A673 (cell line): ENCODE results near the gene PPCDC. TPM values are rescaled to one million over a fixed set of nuclear protein-coding genes. Genes with fewer than 3 reads are reported as not detected.

Experiments
- BruUV-seq: library from RNA; stranded (reverse); fragments of 400-500 nt; replicated peaks from 2 replicates; lab custom pipeline; 2021; lab: Mats Ljungman, UMichigan
- CTCF ChIA-PET: fragments of 300-600 bp; sonication (Branson Sonifier 250); formaldehyde crosslinking; loops from one replicate; lab custom pipeline; 2022; ENCODE audit warnings: antibody characterized with exemption; lab: Charles Lee
- POLR2A ChIA-PET: fragments of 300-600 bp; sonication (Branson Sonifier 250); formaldehyde crosslinking; loops from one replicate; lab custom pipeline; 2022; ENCODE audit warnings: antibody characterized with exemption; ENCODE audit not compliant: low non-redundant PET; lab: Charles Lee
- DNase-seq: peaks from one replicate; pipeline ENCODE4 v3.0.0-alpha.2; 2015; ENCODE audit warnings: low spot score
- H3K27ac ChIP-seq: fragments of 200-600 bp; sonication (generic); 2 replicates; pipeline ENCODE4 v1.5.1; 2016; ENCODE audit warnings: mixed run types, low read depth, mild to moderate bottlenecking, mixed read lengths, antibody characterized with exemption, low read length; ENCODE audit not compliant: poor library complexity, severe bottlenecking
- H3K27me3 ChIP-seq: fragments of 200-600 bp; sonication (generic); replicated peaks from 2 replicates; pipeline ENCODE4 v1.6.1; 2017; ENCODE audit warnings: mixed run types, low read depth, mild to moderate bottlenecking, mixed read lengths, antibody characterized with exemption, low read length; ENCODE audit not compliant: insufficient read depth, poor library complexity
- H3K36me3 ChIP-seq: fragments of 200-600 bp; sonication (generic); 2 replicates; pipeline ENCODE4 v1.6.1; 2016; ENCODE audit warnings: mixed run types, mild to moderate bottlenecking, mixed read lengths, antibody characterized with exemption, low read length; ENCODE audit not compliant: insufficient read depth, poor library complexity, severe bottlenecking
- H3K4me1 ChIP-seq: fragments of 200-600 bp; sonication (generic); 2 replicates; pipeline ENCODE4 v1.6.1; 2017; ENCODE audit warnings: mixed run types, mild to moderate bottlenecking, mixed read lengths, antibody characterized with exemption, low read length; ENCODE audit not compliant: insufficient read depth, poor library complexity, severe bottlenecking
- H3K4me3 ChIP-seq: fragments of 200-600 bp; sonication (generic); 2 replicates; pipeline ENCODE4 v1.5.1; 2016; ENCODE audit warnings: low read depth, mixed run types, mild to moderate bottlenecking, mixed read lengths, low read length; ENCODE audit not compliant: poor library complexity, severe bottlenecking
- H3K9me3 ChIP-seq: fragments of 200-600 bp; sonication (generic); 2 replicates; pipeline ENCODE4 v1.6.1; 2016; ENCODE audit warnings: mixed run types, low read depth, mild to moderate bottlenecking, mixed read lengths, antibody characterized with exemption, low read length; ENCODE audit not compliant: poor library complexity, severe bottlenecking
- CTCF ChIP-seq: fragments of 300-800, 200-600 bp; sonication (generic); conservative IDR thresholded peaks from 2 replicates; pipeline ENCODE4 v1.5.1; 2017; ENCODE audit warnings: low read depth, mild to moderate bottlenecking, antibody characterized with exemption, low read length, moderate library complexity, mixed read lengths
- EZH2 ChIP-seq: fragments of 200-600 bp; sonication (generic); IDR thresholded peaks from 2 replicates; pipeline ENCODE4 v1.6.1; 2017; ENCODE audit warnings: borderline replicate concordance, low read depth, mild to moderate bottlenecking, mixed read lengths, antibody characterized with exemption, low read length; ENCODE audit not compliant: poor library complexity, severe bottlenecking
- intact Hi-C: fragments of 100-400 bp; cut with micrococcal nuclease; formaldehyde crosslinking; loops from one replicate; pipeline ENCODE4 v1.10.0; 2022; ENCODE audit not compliant: unreplicated experiment
- total RNA-seq: library from RNA; stranded (reverse); gene quantifications from 2 replicates; pipeline ENCODE4 v1.2.3, GENCODE V29; 2021

PPCDC gene
- total RNA-seq, 1 experiment from 2014 or later, result 13.3 TPM

GRCh38 chr15:75016431-75016830, 7.0 kb upstream of the PPCDC start:
- Histone ChIP-seq H3K27me3 (no peaks in the 10 kb centered on the region), H3K4me1 (no peaks in the 10 kb centered on the region), H3K27ac (no peak overlapping the region), H3K4me3 (no peak overlapping the region), H3K36me3 (no peaks in the 10 kb centered on the region), H3K9me3 (no peaks in the 10 kb centered on the region)
- intact Hi-C loops, result no loop called here
- no peak for DNase-seq
- ChIA-PET POLR2A (no interaction called here), CTCF (no interaction called here)
- BruUV-seq, result no TSS peak
- TF ChIP-seq CTCF (no peak), EZH2 (no peak)

DNA sequence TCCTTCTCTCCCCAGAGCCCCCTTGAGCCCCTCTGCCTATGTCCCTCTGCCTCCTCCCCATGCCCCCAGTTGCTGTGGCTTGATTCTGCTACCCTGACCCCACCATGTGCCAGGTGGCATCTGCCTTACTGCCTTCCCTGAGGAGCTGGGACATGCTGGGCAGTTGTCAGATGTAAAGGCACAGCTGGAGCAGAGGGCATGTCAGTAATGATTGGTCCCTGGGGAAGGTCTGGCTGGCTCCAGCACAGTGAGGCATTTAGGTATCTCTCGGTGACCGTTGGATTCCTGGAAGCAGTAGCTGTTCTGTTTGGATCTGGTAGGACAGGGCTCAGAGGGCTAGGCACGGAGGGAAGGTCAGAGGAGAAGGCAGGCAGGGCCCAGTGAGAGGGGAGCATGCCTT, 3.5 kb upstream of the PPCDC start:
- Histone ChIP-seq H3K27ac (no peak overlapping the region), H3K4me3 (no peak overlapping the region), H3K36me3 (no peaks in the 10 kb centered on the region), H3K4me1 (peaks cover 8% of the 10 kb centered on the region), H3K27me3 (no peaks in the 10 kb centered on the region), H3K9me3 (no peaks in the 10 kb centered on the region)
- ChIA-PET POLR2A (no interaction called here), CTCF (no interaction called here)
- intact Hi-C loops, result loop anchor here (10.0 kb wide), 1 partner anchor 645 kb away; no protein-coding TSS in a partner anchor
- DNase-seq, result no peak
- BruUV-seq, result no TSS peak
- no peak for TF ChIP-seq EZH2
- no peak for TF ChIP-seq CTCF

GRCh38 chr15:75021341-75021740, 2.0 kb upstream of the PPCDC start:
- BruUV-seq, result no TSS peak
- POLR2A ChIA-PET, result no interaction called here
- CTCF ChIA-PET, result no interaction called here
- H3K27ac ChIP-seq, result no peak overlapping the region
- no peak overlapping the region for H3K4me3 ChIP-seq
- H3K36me3 ChIP-seq, result no peaks in the 10 kb centered on the region
- no peaks in the 10 kb centered on the region for H3K27me3 ChIP-seq
- intact Hi-C loops, result loop anchor here (10.0 kb wide), 1 partner anchor 643 kb away; no protein-coding TSS in a partner anchor
- peaks cover 14% of the 10 kb centered on the region for H3K4me1 ChIP-seq
- DNase-seq, result no peak
- H3K9me3 ChIP-seq, result no peaks in the 10 kb centered on the region
- TF ChIP-seq EZH2 (no peak), CTCF (no peak)
